Transverse colon (tissue), 4 donors: ENCODE measurements around the gene GLIPR2. TPM values are rescaled to one million over a fixed set of nuclear protein-coding genes. Genes with fewer than 3 reads are reported as not detected.

Experiments used
- DNase-seq: peaks from one replicate; pipeline ENCODE4 v3.0.0-alpha.2; 2019
- H3K27ac ChIP-seq, 4 donors: fragments of 200-600 bp; sonication (generic); 2 replicates each; pipeline ENCODE4 v1.5.1; 2016 to 2018; ENCODE audit warnings: inconsistent platforms in 4 of 4
- H3K27me3 ChIP-seq: fragments of 200-600 bp; sonication (generic); 2 replicates; pipeline ENCODE4 v1.5.1; 2017; ENCODE audit warnings: inconsistent platforms
- H3K36me3 ChIP-seq, 4 donors: fragments of 200-600 bp; sonication (generic); 2 replicates each; pipeline ENCODE4 v1.5.1; 2017 to 2019; ENCODE audit warnings: inconsistent platforms in 4 of 4
- H3K4me1 ChIP-seq, 4 donors: fragments of 200-600 bp; sonication (generic); 2 replicates each; pipeline ENCODE4 v1.5.1; 2017 to 2020; ENCODE audit warnings: inconsistent platforms in 4 of 4
- H3K4me3 ChIP-seq, 4 donors: fragments of 200-600 bp; sonication (generic); 1 replicate in 1 of 4; 2 replicates in 3 of 4; pipeline versions ENCODE4 v1.5.1 to v1.6.1; 2017 to 2019; ENCODE audit warnings: inconsistent platforms in 4 of 4
- H3K9me3 ChIP-seq, 2 donors: fragments of 200-600 bp; sonication (generic); 2 replicates each; pipeline ENCODE4 v1.5.1; 2017 to 2019; ENCODE audit warnings: inconsistent platforms in 2 of 2
- EP300 ChIP-seq: sonication (generic); formaldehyde crosslinking; IDR thresholded peaks from one replicate; pipeline ENCODE4 v1.6.1; 2017; ENCODE audit warnings: antibody characterized with exemption, low read depth
- POLR2A ChIP-seq: fragments of 450-650 bp; IDR thresholded peaks from one replicate; pipeline ENCODE4 v1.6.1; 2016; ENCODE audit warnings: antibody characterized with exemption, mild to moderate bottlenecking, moderate library complexity
- POLR2AphosphoS5 ChIP-seq, 3 donors: sonication (generic); formaldehyde crosslinking; IDR thresholded peaks; one replicate each; pipeline ENCODE4 v1.6.1; 2016; ENCODE audit warnings: antibody characterized with exemption in 3 of 3
- WGBS, 2 donors: methylation state at CpG; one replicate each; pipeline ENCODE4 v1.1.5; 2018; ENCODE audit warnings: low coverage in 1 of 2; 5-methylcytosine and 5-hydroxymethylcytosine counted together
- in situ Hi-C, 4 donors: fragments of 200-750 bp; cut with MboI; loops; one replicate each; pipeline versions ENCODE4 v1.15.0 to v1.15.1; 2017; ENCODE audit warnings: low sequenced_read_pairs in 3 of 4, low pct_ligation_motif_present in 1 of 4, low pct_unique_long_range_greater_than_20kb in 1 of 4
- intact Hi-C: fragments of 100-400 bp; cut with DNase I; formaldehyde crosslinking; loops from one replicate; pipeline ENCODE4 v1.15.1; 2023; ENCODE audit warnings: low total_unique reads
- total RNA-seq, 4 donors: library from RNA; depleted of rRNA; stranded (reverse); fragments of >200 nt; gene quantifications; one replicate each; pipeline ENCODE4 v1.1.0, GENCODE V29; 2016
- TF ChIP-seq, protein P1 (sequence below), 5 experiments: fragments of 200-600 bp in 3 of 5; fragments of 450-650 bp in 2 of 5; sonication (generic) in 3 of 5; IDR thresholded peaks; 1 replicate in 2 of 5; 2 replicates in 3 of 5; pipeline ENCODE4 v1.5.1; 2016 to 2017; ENCODE audit warnings: antibody characterized with exemption in 5 of 5, inconsistent platforms in 3 of 5, mild to moderate bottlenecking in 2 of 5, moderate library complexity in 1 of 5

The GLIPR2 gene
- total RNA-seq, 4 donors from 2014 or later, result 9.7 to 40.4 (median 26.7) TPM

- peak overlapping the region; percentile 78 to 92 (median 90) for H3K27ac ChIP-seq
- H3K27me3 ChIP-seq, result no peaks in the 10 kb centered on the region
- intact Hi-C loops, result no loop called here
- no peak for DNase-seq
- H3K4me3 ChIP-seq, result no peak overlapping the region
- in situ Hi-C loops, result no loop called here
- WGBS, 2 donors, result 53% methylated on average over 4 of the region's 4 CpGs; no CpG with 5 or more reads in 1 of the 2 donors
- no peaks in the 10 kb centered on the region for H3K9me3 ChIP-seq
- H3K4me1 ChIP-seq, result peaks cover 33 to 84% (median 62%) of the 10 kb centered on the region in 4 donors
- TF ChIP-seq, protein P1, sequence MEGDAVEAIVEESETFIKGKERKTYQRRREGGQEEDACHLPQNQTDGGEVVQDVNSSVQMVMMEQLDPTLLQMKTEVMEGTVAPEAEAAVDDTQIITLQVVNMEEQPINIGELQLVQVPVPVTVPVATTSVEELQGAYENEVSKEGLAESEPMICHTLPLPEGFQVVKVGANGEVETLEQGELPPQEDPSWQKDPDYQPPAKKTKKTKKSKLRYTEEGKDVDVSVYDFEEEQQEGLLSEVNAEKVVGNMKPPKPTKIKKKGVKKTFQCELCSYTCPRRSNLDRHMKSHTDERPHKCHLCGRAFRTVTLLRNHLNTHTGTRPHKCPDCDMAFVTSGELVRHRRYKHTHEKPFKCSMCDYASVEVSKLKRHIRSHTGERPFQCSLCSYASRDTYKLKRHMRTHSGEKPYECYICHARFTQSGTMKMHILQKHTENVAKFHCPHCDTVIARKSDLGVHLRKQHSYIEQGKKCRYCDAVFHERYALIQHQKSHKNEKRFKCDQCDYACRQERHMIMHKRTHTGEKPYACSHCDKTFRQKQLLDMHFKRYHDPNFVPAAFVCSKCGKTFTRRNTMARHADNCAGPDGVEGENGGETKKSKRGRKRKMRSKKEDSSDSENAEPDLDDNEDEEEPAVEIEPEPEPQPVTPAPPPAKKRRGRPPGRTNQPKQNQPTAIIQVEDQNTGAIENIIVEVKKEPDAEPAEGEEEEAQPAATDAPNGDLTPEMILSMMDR (IDR thresholded peaks at IDR 0.05), result peak; percentile 21 to 35 (median 22)
- TF ChIP-seq POLR2AphosphoS5 (IDR thresholded peaks at IDR 0.05) (no peak), EP300 (no peak), POLR2A (no peak)
- no peaks in the 10 kb centered on the region for H3K36me3 ChIP-seq
These were observed 4.8 kb downstream of the GLIPR2 start for GRCh38 chr9:36141288-36141687.

DNA sequence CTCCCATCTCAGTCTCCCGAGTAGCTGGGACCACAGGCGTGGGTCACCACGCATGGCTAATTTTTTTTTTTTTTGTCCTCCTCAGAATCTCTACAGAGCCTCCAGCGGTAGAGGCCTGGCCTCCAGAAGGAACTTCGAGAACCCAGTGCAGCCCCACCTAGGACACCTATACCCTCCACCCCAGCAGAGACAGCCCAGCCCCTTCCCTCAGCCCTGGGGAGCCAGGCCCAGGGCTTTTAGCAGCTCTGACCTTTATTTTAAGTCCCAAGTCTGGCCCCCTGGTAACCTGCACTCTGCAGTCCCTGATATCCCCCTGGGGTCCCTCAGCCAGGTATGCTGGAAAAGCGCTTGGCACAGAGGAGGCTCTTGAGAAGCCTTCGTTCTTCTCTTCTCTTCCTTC lies 5.2 kb downstream of the GLIPR2 start:
- in situ Hi-C loops, result no loop called here
- Histone ChIP-seq H3K4me1 (peaks cover 33 to 84% (median 61%) of the 10 kb centered on the region in 4 donors), H3K9me3 (no peaks in the 10 kb centered on the region), H3K27ac (peak overlapping the region; percentile 78 to 92 (median 90)), H3K4me3 (no peak overlapping the region), H3K27me3 (no peaks in the 10 kb centered on the region), H3K36me3 (no peaks in the 10 kb centered on the region)
- intact Hi-C loops, result no loop called here
- no peak for TF ChIP-seq POLR2A
- TF ChIP-seq, protein P1 (IDR thresholded peaks at IDR 0.05), result no peak
- TF ChIP-seq EP300, result no peak
- TF ChIP-seq POLR2AphosphoS5 (IDR thresholded peaks at IDR 0.05), result no peak
- 92 to 94% methylated on average over 2 to 7 of the region's 7 CpGs for WGBS, 2 donors
- no peak for DNase-seq

DNA sequence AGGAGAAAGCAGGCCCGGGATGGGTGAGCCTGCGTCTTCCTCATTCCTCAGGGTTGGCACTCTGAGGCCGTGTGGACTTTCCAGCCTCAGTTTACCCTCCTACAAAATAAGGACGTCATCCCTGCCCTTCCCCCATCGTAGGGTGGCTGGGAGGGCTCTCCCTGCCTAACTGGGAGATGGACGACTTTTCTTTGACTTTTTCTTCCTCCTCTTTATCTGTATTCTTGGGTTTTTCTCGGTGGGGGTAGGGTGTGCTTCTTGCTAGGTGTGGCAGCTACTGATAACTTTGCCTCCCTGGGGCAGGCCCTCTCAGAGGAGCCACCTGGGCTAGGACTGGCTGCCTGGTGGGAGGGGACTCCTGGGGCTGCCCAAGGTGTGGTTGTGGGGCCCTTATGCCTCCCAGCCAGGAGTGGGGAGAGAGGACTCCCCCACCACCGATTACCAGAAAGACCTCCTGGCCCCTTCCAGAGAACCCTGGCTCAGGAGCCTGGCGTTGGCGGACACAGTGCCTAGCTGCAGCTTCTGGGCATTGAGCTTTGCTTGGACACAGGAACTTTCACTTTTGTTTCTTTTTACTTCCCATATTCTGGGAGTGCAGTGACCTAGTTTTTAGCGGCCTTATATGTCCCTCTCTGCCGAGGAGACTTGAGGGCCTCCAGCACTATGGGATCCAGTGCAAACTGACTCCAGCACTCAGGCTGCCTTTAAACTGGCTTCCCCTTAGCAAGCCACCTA lies 6.1 kb downstream of the GLIPR2 start:
- peak overlapping the region in 1 of 4 donors; percentile 33 for H3K4me3 ChIP-seq
- peak; percentile 42 for DNase-seq
- WGBS, 2 donors, result 28 to 33% methylated on average over 4 to 12 of the region's 12 CpGs

DNA sequence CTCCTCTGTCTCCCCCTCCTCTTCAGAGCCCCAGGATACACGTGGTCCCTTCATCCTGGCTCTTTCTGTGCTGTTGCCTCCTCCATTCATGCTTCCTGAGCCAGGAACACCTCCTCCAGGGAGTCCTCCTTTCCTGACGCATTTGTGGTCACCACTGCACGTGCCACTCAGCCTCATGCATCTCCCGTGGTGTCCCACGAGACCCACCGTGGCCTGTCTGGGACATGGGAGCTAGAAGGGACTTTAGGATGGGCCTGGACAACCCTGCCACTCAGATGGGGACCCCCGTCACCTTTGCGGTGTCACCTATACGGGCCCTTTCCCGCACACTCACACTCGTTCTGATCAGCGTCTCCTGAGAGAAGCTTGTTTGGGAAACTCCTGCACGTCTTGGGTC lies 6.7 kb downstream of the GLIPR2 start:
- peaks cover 38 to 85% (median 56%) of the 10 kb centered on the region in 4 donors for H3K4me1 ChIP-seq
- H3K27ac ChIP-seq, result peak overlapping the region; percentile 78 to 92 (median 90)
- in situ Hi-C loops (no loop called here), intact Hi-C loops (no loop called here)
- TF ChIP-seq, protein P1 (IDR thresholded peaks at IDR 0.05), result no peak
- no peak for TF ChIP-seq POLR2A
- H3K27me3 ChIP-seq, result no peaks in the 10 kb centered on the region
- no peaks in the 10 kb centered on the region for H3K36me3 ChIP-seq
- DNase-seq, result no peak
- H3K9me3 ChIP-seq, result no peaks in the 10 kb centered on the region
- H3K4me3 ChIP-seq, result peak overlapping the region in 1 of 4 donors; percentile 33
- 20 to 72% methylated on average over 1 to 13 of the region's 13 CpGs for WGBS, 2 donors

More for the DNA sequence above, 6.1 kb downstream of the GLIPR2 start:
- in situ Hi-C loops (no loop called here), intact Hi-C loops (no loop called here)
- no peaks in the 10 kb centered on the region for H3K9me3 ChIP-seq
- TF ChIP-seq, protein P1 (IDR thresholded peaks at IDR 0.05), result no peak
- TF ChIP-seq EP300 (no peak), POLR2AphosphoS5 (IDR thresholded peaks at IDR 0.05) (no peak), POLR2A (no peak)
- peak overlapping the region; percentile 78 to 92 (median 90) for H3K27ac ChIP-seq
- no peaks in the 10 kb centered on the region for H3K36me3 ChIP-seq
- H3K4me1 ChIP-seq, result peaks cover 34 to 85% (median 56%) of the 10 kb centered on the region in 4 donors
- H3K27me3 ChIP-seq, result no peaks in the 10 kb centered on the region
